ENCODE data around the gene NCOR1.

DNA sequence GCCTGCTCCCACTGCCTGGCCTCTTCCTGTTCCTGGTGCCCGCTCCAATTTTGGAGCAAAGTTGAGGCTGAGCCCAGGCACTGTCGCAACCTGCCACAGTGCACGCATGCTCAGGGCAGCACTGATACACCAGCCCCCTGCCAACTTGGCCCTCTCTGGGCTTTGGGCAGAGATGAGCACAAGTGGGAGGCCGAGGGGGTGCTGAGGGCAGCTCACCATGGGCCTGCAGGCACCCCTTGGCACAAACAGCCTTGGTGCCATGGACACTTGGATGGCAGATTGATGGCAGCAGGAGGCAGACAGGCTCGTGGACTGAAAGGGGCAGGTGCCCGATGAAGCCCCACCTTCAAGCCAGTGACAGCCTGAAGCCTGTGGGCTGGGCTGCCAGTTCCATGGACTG, 44.6 kb upstream of the NCOR1 start:
- TF ChIP-seq CTCF (conservative IDR thresholded peaks at IDR 0.05; ENCODE audit: low read depth, low read length) (no peak), EZH2 (IDR thresholded peaks at IDR 0.05; ENCODE audit: low read length, unreplicated experiment) (no peak)

Data from PC-3 (cell line).